ENCODE measurements around the gene SNAI3. TPM values are rescaled to one million over a fixed set of nuclear protein-coding genes. Genes with fewer than 3 reads are reported as not detected.

Gene SNAI3
- total RNA-seq, 2 experiments from 2014 or later, result 13.4 to 14.3 TPM

DNA sequence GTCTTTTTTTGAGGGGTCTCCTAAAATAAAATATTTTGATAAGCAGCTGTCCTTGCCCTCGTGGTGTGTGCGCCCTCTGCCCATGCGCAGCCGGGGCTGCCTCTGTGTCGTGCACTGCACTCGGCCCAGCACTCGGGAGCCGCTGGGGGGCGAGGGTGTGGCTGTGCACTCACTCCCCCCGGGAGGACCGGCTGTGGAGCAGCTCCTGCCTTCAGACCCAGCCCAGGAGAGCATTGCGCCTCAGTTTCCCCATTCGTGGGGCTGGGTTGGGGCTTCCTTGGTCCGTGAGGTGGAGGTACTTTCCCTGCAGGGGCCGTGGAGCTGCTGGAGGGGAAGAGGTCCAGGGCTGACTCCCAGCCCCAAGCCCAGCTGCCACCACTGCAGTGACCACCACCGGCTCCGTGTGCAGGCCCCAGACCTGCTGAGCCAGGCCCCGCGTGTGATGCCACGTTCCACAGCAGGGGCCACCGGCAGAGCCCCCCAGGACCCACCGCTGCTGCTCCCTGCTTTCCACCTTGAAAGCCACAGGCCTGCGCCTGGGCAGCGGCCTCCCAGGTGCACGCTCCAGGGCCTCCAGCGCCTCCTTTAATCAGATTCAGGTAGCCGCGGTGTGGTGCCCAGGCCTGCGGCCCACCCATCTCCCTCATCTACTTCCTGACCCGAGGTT, 54.3 kb downstream of the SNAI3 start:
- CTCF ChIA-PET, result interaction anchor here (0.9 to 1.7 kb wide), 2 partner anchors 12 to 73 kb away, joined by 3 to 11 read pairs; no protein-coding TSS in a partner anchor
- Mint-ChIP-seq H3K27me3 (ENCODE audit: low read depth) (peaks cover under 1% of the 10 kb centered on the region), H3K9me3 (ENCODE audit: insufficient read depth) (no peaks in the 10 kb centered on the region), H3K4me3 (no peak overlapping the region), H3K36me3 (ENCODE audit: low read depth) (peaks cover 22% of the 10 kb centered on the region), H3K4me1 (ENCODE audit: low read depth) (peaks cover 29% of the 10 kb centered on the region), H3K27ac (no peak overlapping the region)
- DNase-seq (no peak), ATAC-seq (no peak)
- POLR2A ChIA-PET, result interaction anchor here (1.3 kb wide), 1 partner anchor 12 kb away, joined by 3 read pairs; no protein-coding TSS in a partner anchor

DNA sequence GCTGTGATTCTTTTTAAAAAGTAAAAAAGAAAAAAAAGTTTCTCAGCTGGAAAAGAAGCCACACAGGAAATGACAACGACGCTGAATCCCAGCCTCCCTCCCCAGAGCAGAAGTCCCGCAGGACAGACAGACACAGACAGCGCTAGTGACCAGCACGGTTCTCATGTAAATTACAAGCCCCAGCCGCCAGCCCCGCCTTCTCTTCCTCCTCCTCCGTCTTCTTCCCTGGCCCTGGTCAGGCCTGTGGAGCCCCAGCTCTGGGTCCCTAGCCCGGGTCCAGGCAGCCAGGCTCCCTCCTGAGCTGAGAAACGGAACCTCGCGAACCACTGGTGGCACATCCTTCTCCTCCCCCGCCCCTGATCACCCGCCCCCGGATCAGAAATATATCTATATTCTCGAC, 54.9 kb downstream of the SNAI3 start:
- POLR2A ChIA-PET, result interaction anchor here (1.3 kb wide), 1 partner anchor 11 kb away, joined by 3 read pairs; no protein-coding TSS in a partner anchor
- H3K9me3 Mint-ChIP-seq (ENCODE audit: insufficient read depth), result no peaks in the 10 kb centered on the region
- CTCF ChIA-PET, result interaction anchor here (0.9 kb wide), 1 partner anchor 74 kb away, joined by 3 read pairs; no protein-coding TSS in a partner anchor
- no peak overlapping the region for H3K4me3 Mint-ChIP-seq
- H3K4me1 Mint-ChIP-seq (ENCODE audit: low read depth), result peaks cover 27% of the 10 kb centered on the region
- H3K27me3 Mint-ChIP-seq (ENCODE audit: low read depth), result no peaks in the 10 kb centered on the region
- peaks cover 26% of the 10 kb centered on the region for H3K36me3 Mint-ChIP-seq (ENCODE audit: low read depth)
- DNase-seq (no peak), ATAC-seq (no peak)
- no peak overlapping the region for H3K27ac Mint-ChIP-seq

DNA sequence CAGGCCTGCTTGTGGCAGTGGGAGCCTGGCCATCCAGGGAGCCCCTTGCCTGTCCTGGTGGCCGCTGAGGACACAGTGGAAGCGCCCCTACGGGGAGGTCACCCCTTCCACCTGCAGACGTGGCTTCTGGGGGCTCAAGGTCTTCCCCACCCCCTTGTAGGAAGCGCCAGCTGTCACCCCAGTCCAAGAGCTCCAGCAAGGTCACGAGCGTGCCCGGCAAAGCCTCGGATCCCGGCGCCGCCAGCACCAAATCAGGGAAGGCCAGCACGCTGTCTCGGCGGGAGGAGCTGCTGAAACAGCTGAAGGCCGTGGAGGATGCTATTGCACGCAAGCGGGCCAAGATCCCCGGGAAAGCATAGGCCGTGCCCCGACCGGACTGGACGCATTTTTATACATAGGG, 55.4 kb downstream of the SNAI3 start:
- POLR2A ChIA-PET, result interaction anchor here (1.3 kb wide), 1 partner anchor 11 kb away, joined by 3 read pairs; no protein-coding TSS in a partner anchor
- Mint-ChIP-seq H3K9me3 (ENCODE audit: insufficient read depth) (no peaks in the 10 kb centered on the region), H3K4me3 (no peak overlapping the region), H3K27ac (no peak overlapping the region), H3K27me3 (ENCODE audit: low read depth) (no peaks in the 10 kb centered on the region), H3K36me3 (ENCODE audit: low read depth) (peaks cover 30% of the 10 kb centered on the region), H3K4me1 (ENCODE audit: low read depth) (peaks cover 23% of the 10 kb centered on the region)
- CTCF ChIA-PET, result interaction anchor here (0.9 kb wide), 1 partner anchor 74 kb away, joined by 3 read pairs; no protein-coding TSS in a partner anchor
- no peak for DNase-seq
- ATAC-seq, result no peak

DNA sequence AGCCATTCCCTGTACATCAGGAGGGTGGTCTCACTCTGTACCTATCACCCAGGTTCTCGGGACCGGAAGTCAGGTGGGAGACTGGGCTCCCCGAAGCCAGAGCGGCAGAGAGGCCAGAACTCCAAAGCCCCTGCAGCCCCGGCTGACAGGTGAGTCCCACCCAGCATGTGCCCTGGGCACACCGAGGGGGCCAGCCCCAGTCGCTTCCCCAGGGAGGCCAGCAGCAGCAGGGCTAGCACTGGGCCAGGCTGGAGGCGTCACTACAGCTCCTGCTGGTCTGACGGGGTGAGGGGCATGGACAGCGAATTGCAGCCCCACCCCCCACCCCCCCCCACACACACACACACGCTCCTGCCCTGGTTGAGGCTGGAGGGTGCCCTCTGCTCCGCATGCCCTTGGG, 55.9 kb downstream of the SNAI3 start:
- Mint-ChIP-seq H3K4me1 (ENCODE audit: low read depth) (peaks cover 21% of the 10 kb centered on the region), H3K27me3 (ENCODE audit: low read depth) (no peaks in the 10 kb centered on the region), H3K9me3 (ENCODE audit: insufficient read depth) (no peaks in the 10 kb centered on the region), H3K36me3 (ENCODE audit: low read depth) (peaks cover 31% of the 10 kb centered on the region), H3K27ac (no peak overlapping the region), H3K4me3 (no peak overlapping the region)
- CTCF ChIA-PET, result no interaction called here
- POLR2A ChIA-PET, result interaction anchor here (1.3 kb wide), 1 partner anchor 10 kb away, joined by 3 read pairs; no protein-coding TSS in a partner anchor
- DNase-seq, result no peak
- no peak for ATAC-seq

DNA sequence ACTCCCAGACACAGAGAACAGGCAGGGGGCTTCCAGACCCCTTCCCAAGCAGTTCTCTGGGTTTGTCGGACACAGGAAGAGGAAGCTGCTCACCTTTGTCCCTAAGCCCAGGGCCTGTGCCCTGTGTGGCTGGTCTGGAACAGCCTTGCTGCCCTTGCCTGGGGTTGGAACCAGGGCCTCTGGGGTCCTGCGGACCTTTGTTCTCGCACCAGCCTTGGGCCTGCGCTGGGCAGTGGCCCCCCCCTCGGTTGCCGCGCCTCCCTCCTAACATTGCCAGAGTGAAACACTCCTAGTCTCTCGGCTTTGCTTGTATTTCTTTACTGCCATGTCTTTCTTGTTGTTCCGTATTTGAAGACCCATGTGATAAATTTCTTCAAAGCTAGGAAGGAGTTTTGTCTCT, 56.5 kb downstream of the SNAI3 start:
- no peak for DNase-seq
- Mint-ChIP-seq H3K27me3 (ENCODE audit: low read depth) (no peaks in the 10 kb centered on the region), H3K27ac (no peak overlapping the region), H3K36me3 (ENCODE audit: low read depth) (peaks cover 33% of the 10 kb centered on the region), H3K4me1 (ENCODE audit: low read depth) (peaks cover 16% of the 10 kb centered on the region), H3K4me3 (no peak overlapping the region), H3K9me3 (ENCODE audit: insufficient read depth) (no peaks in the 10 kb centered on the region)
- no peak for ATAC-seq
- ChIA-PET POLR2A (no interaction called here), CTCF (interaction anchor here (1.5 kb wide), 1 partner anchor 69 kb away, joined by 3 read pairs; no protein-coding TSS in a partner anchor)

DNA sequence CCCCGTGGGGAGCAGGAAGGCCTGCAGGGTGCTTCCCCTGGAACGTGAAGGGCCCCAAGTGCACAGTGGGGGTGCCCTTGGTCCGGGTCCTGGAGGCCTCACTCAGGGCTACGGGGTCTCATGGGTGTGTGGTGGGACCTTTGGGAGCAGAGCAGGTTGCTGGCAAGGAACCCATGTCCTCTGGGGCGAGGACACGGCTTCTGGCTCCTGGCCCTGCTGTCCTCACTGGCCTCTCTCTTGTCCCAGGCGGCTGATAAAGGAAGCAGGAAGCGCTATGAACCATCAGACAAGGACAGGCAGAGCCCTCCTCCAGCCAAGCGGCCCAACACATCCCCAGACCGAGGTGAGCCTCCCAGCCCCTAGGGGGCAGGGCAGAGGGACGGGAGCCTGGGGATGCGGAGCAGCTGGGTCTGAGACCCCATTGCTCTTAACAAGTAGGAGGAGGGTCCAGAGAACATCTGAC, 57.8 kb downstream of the SNAI3 start:
- DNase-seq (no peak), ATAC-seq (no peak)
- Mint-ChIP-seq H3K27me3 (ENCODE audit: low read depth) (no peaks in the 10 kb centered on the region), H3K27ac (no peak overlapping the region), H3K4me3 (no peak overlapping the region), H3K9me3 (ENCODE audit: insufficient read depth) (no peaks in the 10 kb centered on the region), H3K4me1 (ENCODE audit: low read depth) (peaks cover 8% of the 10 kb centered on the region), H3K36me3 (ENCODE audit: low read depth) (peaks cover 42% of the 10 kb centered on the region)
- CTCF ChIA-PET, result interaction anchor here (1.5 kb wide), 1 partner anchor 70 kb away, joined by 3 read pairs; no protein-coding TSS in a partner anchor
- POLR2A ChIA-PET, result no interaction called here

Small RNA genes within 50 kb of the gene (microRNA-seq; reads per million reads assigned to microRNA genes)
- not detected for gene MIR4722

Other genes with a start within 250 kb of the SNAI3 start
- gene ZFPM1, start 233.2 kb downstream of the SNAI3 start, total RNA-seq, result 10 to 100 TPM; 15.8 to 19.3 TPM
- 10 to 100 TPM; 80.9 to 90.0 TPM for gene ZC3H18, start 116.1 kb downstream of the SNAI3 start, total RNA-seq
- under 1 TPM in 1 of 2 experiments, not detected in 1; 0.37 TPM for gene IL17C, start 47.9 kb downstream of the SNAI3 start, total RNA-seq
- gene CYBA, start 35.5 kb downstream of the SNAI3 start, total RNA-seq, result 100 to 1,000 TPM; 568 to 599 TPM
- gene MVD, start 23.4 kb downstream of the SNAI3 start, total RNA-seq, result 10 to 100 TPM; 86.0 to 96.1 TPM
- 100 to 1,000 TPM; 144 to 166 TPM for gene RNF166, start 19.9 kb upstream of the SNAI3 start, total RNA-seq
- gene CTU2, start 20.0 kb upstream of the SNAI3 start, total RNA-seq, result 10 to 100 TPM; 27.5 to 29.2 TPM
- 100 to 1,000 TPM; 226 to 230 TPM for gene PIEZO1, start 98.7 kb upstream of the SNAI3 start, total RNA-seq
- 100 to 1,000 TPM; 126 to 132 TPM for gene CDT1, start 117.3 kb upstream of the SNAI3 start, total RNA-seq
- gene APRT, start 125.4 kb upstream of the SNAI3 start, total RNA-seq, result 100 to 1,000 TPM; 140 to 141 TPM
- 10 to 100 TPM; 31.1 to 33.3 TPM for gene GALNS, start 170.4 kb upstream of the SNAI3 start, total RNA-seq
- 10 to 100 TPM; 61.2 to 65.3 TPM for gene TRAPPC2L, start 170.6 kb upstream of the SNAI3 start, total RNA-seq
- gene PABPN1L, start 180.2 kb upstream of the SNAI3 start, total RNA-seq, result not detected

Measured in activated CD8-positive, alpha-beta T cell treated with anti-CD3 and anti-CD28 coated beads, Interleukin-2, amount 10 ng/mL, durations not matched to agents 7 days and 5 days (primary cell).